ENCODE measurements around the gene ALOX12B.
"Not testable (repeated sequence)": the region's sequence is repeated elsewhere in the genome, so short reads cannot be mapped to it uniquely, and the experiment has no call there.

Gene ALOX12B

GRCh38 chr17:8079291-8080207, 8.0 kb downstream of the ALOX12B start:
- no peak overlapping the region for H3K9ac ChIP-seq (ENCODE audit: low read length)
- no peaks in the 10 kb centered on the region for H3K9me3 ChIP-seq (ENCODE audit: low read length)
- peaks cover 5% of the 10 kb centered on the region for H3K4me1 ChIP-seq (ENCODE audit: insufficient read depth, low read length)
- no peaks in the 10 kb centered on the region for H3K36me3 ChIP-seq (ENCODE audit: insufficient read depth, low read length)
- peak overlapping the region; percentile 42 to 55 for H3K4me3 ChIP-seq (ENCODE audit: low read depth in 1 of 2, low read length in 2 of 2)
- no peak overlapping the region for H3K27ac ChIP-seq (ENCODE audit: low read depth, low read length)
- H3K27me3 ChIP-seq (ENCODE audit: control insufficient read depth in 1 of 2, insufficient read depth in 2 of 2, low read length in 2 of 2): peaks cover 34 to 70% of the 10 kb centered on the region in 2 donors

GRCh38 chr17:8077939-8078338, 9.6 kb downstream of the ALOX12B start:
- H3K27me3 ChIP-seq (ENCODE audit: control insufficient read depth in 1 of 2, insufficient read depth in 2 of 2, low read length in 2 of 2): peaks cover 50 to 81% of the 10 kb centered on the region in 2 donors
- H3K4me1 ChIP-seq (ENCODE audit: insufficient read depth, low read length): peaks cover 16% of the 10 kb centered on the region
- not testable (repeated sequence) for H3K9me3 ChIP-seq (ENCODE audit: low read length); H3K9ac ChIP-seq (ENCODE audit: low read length); H3K4me3 ChIP-seq (ENCODE audit: low read depth in 1 of 2, low read length in 2 of 2); H3K27ac ChIP-seq (ENCODE audit: low read depth, low read length); H3K36me3 ChIP-seq (ENCODE audit: insufficient read depth, low read length)

DNA sequence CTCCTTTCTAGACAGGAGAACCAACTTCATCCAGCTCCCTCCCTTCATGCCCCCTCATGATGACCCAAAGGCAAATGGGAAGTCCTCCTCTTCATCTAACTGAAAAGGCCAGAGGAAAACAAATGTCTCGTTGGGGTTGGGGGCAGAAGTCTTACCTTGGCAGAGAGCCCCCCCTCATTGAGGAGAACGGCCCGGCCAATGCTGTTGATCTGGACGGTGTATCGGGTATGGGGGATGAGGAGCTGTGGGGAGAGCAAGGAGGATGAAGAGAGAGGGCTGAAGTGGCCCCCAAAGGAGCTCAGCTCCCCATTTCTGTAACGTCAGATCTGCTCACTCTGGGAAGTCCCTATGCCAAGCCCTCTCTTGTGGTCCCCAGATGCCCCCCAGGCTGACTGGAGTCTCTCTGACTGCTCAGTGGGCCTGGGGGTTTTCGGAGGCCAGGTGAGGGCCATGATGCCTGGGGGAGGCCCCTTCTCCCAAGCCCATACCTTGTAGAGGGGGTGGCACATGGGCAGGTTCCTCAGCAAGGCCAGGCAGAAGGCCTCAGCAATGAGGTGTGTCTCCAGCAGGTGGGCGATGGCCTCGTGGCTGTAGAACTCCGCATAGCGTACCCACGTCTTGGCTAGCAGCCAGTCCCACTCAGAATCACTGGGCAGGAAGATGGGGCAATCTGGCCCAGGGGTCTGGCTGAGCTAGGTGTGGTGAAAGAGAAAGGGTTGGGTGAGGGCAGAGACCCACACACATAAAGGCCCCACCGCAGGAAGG, 10.8 kb downstream of the ALOX12B start:
- H3K27me3 ChIP-seq (ENCODE audit: control insufficient read depth in 1 of 2, insufficient read depth in 2 of 2, low read length in 2 of 2): peaks cover 58 to 94% of the 10 kb centered on the region in 2 donors
- no peak overlapping the region for H3K4me3 ChIP-seq (ENCODE audit: low read depth in 1 of 2, low read length in 2 of 2)
- no peaks in the 10 kb centered on the region for H3K36me3 ChIP-seq (ENCODE audit: insufficient read depth, low read length)
- no peak overlapping the region for H3K9ac ChIP-seq (ENCODE audit: low read length)
- H3K27ac ChIP-seq (ENCODE audit: low read depth, low read length): no peak overlapping the region
- peaks cover 19% of the 10 kb centered on the region for H3K4me1 ChIP-seq (ENCODE audit: insufficient read depth, low read length)
- H3K9me3 ChIP-seq (ENCODE audit: low read length): no peaks in the 10 kb centered on the region

DNA sequence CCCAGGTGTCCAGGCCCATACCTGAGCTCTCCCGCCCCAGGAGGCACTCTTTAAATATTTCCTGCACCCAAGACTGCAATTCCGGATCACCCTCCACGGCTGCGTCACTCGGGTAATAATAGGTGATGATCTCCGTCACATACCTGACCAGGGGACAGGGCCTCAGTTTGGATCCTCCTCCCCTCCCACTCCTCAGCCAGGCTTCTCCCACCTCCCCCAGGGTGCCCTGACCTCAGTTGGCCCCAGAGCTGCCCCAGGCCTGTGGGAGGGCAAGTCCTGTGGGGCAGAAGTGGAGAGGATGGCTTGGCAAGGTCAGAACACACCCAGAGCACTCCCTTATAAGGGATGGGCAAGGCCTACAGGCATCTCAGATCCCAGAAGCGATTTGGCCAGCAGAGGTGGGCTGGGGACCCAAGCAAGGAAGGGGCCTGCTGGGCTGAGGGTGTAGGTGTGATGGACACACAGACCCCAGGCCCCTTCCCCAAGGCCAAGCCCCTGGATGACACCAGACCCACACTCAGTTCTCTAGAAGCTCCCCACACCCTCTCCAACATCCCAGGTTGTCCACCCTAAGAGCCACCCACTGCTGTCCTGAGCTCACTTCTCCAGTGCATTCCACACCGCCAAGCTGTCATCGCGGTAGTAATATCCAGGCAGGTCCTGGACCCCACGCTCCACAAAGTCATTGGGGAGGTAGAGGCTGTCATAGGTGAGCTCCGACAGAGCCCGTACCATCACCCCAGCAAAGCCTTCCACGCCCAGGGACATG, 11.8 kb downstream of the ALOX12B start:
- no peaks in the 10 kb centered on the region for H3K9me3 ChIP-seq (ENCODE audit: low read length)
- H3K27me3 ChIP-seq (ENCODE audit: control insufficient read depth in 1 of 2, insufficient read depth in 2 of 2, low read length in 2 of 2): peaks cover 59 to 91% of the 10 kb centered on the region in 2 donors
- H3K4me1 ChIP-seq (ENCODE audit: insufficient read depth, low read length): peaks cover 19% of the 10 kb centered on the region
- H3K27ac ChIP-seq (ENCODE audit: low read depth, low read length): no peak overlapping the region
- no peak overlapping the region for H3K4me3 ChIP-seq (ENCODE audit: low read depth in 1 of 2, low read length in 2 of 2)
- no peaks in the 10 kb centered on the region for H3K36me3 ChIP-seq (ENCODE audit: insufficient read depth, low read length)
- no peak overlapping the region for H3K9ac ChIP-seq (ENCODE audit: low read length)

GRCh38 chr17:8075081-8075480, 12.4 kb downstream of the ALOX12B start:
- Histone ChIP-seq H3K9ac (ENCODE audit: low read length) (no peak overlapping the region), H3K27me3 (ENCODE audit: control insufficient read depth in 1 of 2, insufficient read depth in 2 of 2, low read length in 2 of 2) (peaks cover 53 to 84% of the 10 kb centered on the region in 2 donors), H3K4me1 (ENCODE audit: insufficient read depth, low read length) (peaks cover 16% of the 10 kb centered on the region), H3K36me3 (ENCODE audit: insufficient read depth, low read length) (no peaks in the 10 kb centered on the region), H3K4me3 (ENCODE audit: low read depth in 1 of 2, low read length in 2 of 2) (no peak overlapping the region), H3K27ac (ENCODE audit: low read depth, low read length) (no peak overlapping the region), H3K9me3 (ENCODE audit: low read length) (no peaks in the 10 kb centered on the region)

- Histone ChIP-seq H3K9ac (ENCODE audit: low read length) (no peak overlapping the region), H3K27me3 (ENCODE audit: control insufficient read depth in 1 of 2, insufficient read depth in 2 of 2, low read length in 2 of 2) (peaks cover 53 to 81% of the 10 kb centered on the region in 2 donors), H3K27ac (ENCODE audit: low read depth, low read length) (no peak overlapping the region), H3K4me1 (ENCODE audit: insufficient read depth, low read length) (peaks cover 15% of the 10 kb centered on the region), H3K9me3 (ENCODE audit: low read length) (no peaks in the 10 kb centered on the region), H3K4me3 (ENCODE audit: low read depth in 1 of 2, low read length in 2 of 2) (no peak overlapping the region), H3K36me3 (ENCODE audit: insufficient read depth, low read length) (no peaks in the 10 kb centered on the region)
Measured at GRCh38 chr17:8074554-8074953, 13.0 kb downstream of the ALOX12B start.

DNA sequence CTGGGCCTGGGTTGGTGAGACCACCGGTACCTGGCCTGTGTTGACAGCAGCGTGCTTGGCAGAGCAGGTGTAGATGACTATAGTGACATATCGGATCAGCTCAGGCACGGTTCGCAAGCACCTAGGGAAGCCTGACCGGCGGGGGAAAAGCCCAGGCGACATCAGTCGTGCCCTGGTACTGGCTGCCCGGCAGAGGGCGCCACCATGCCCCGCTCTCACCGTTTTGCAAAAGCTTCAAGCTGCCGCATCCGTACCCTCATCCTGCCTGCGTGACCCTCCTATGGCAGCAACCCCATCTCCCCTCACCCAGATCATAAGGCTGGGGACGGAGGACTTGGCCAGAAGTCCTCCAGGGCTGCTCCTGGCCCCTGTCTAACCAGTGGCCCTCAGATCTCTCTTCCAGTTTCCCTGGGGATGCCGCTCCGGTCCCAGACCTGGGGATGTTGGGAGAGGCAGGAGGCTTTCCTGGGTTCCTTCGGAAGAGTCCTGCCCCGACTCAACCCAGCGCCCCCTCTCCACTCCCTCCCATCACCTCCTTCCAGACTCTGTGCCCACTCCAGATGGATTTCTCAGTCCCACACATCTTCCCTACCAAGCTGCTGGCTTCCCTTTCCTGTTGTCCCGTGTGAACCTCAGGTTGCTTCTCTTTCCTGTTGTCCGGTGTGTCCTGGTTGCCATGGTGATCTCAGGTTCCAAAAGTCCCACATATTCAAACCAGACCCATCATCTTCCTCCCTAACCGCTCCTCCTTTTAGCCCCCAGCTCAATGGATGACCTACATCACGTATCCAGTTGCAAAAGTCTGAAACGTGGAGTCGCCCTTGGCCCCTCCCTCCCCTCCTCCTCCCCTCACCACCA, 13.7 kb downstream of the ALOX12B start:
- Histone ChIP-seq H3K27me3 (ENCODE audit: control insufficient read depth in 1 of 2, insufficient read depth in 2 of 2, low read length in 2 of 2) (peaks cover 53 to 74% of the 10 kb centered on the region in 2 donors), H3K9me3 (ENCODE audit: low read length) (no peaks in the 10 kb centered on the region)

GRCh38 chr17:8072729-8073461, 14.6 kb downstream of the ALOX12B start:
- Histone ChIP-seq H3K9me3 (ENCODE audit: low read length) (no peaks in the 10 kb centered on the region), H3K36me3 (ENCODE audit: insufficient read depth, low read length) (no peaks in the 10 kb centered on the region), H3K4me3 (ENCODE audit: low read depth in 1 of 2, low read length in 2 of 2) (peak overlapping the region in 1 of 2 donors; percentile 20), H3K27me3 (ENCODE audit: control insufficient read depth in 1 of 2, insufficient read depth in 2 of 2, low read length in 2 of 2) (peaks cover 53 to 67% of the 10 kb centered on the region in 2 donors), H3K27ac (ENCODE audit: low read depth, low read length) (no peak overlapping the region), H3K9ac (ENCODE audit: low read length) (no peak overlapping the region), H3K4me1 (ENCODE audit: insufficient read depth, low read length) (peaks cover 15% of the 10 kb centered on the region)

More for the DNA sequence above, 13.7 kb downstream of the ALOX12B start:
- no peak overlapping the region for H3K4me3 ChIP-seq (ENCODE audit: low read depth in 1 of 2, low read length in 2 of 2)
- no peak overlapping the region for H3K27ac ChIP-seq (ENCODE audit: low read depth, low read length)
- H3K4me1 ChIP-seq (ENCODE audit: insufficient read depth, low read length): peaks cover 15% of the 10 kb centered on the region
- H3K9ac ChIP-seq (ENCODE audit: low read length): no peak overlapping the region
- H3K36me3 ChIP-seq (ENCODE audit: insufficient read depth, low read length): no peaks in the 10 kb centered on the region

DNA sequence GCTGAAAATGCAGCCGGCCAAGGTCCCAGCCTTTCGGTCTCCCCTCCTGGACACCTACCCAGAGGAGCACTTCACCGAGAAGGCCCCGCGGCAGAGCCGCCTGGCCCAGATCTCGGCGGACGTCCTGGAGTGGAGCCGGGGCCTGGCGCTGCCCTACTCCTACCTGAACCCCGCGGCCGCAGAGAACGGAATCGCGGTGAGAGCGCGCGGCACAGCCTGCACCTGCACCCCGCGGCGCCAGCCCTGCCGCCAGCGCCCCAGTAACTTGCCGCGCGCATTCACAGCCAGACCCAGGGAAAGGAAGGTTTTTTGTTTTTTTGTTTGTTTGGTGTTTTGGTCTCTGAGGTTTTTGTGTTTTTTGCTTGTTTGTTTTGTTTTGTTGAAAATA, 15.2 kb downstream of the ALOX12B start:
- H3K9ac ChIP-seq (ENCODE audit: low read length): no peak overlapping the region
- no peak overlapping the region for H3K27ac ChIP-seq (ENCODE audit: low read depth, low read length)
- H3K9me3 ChIP-seq (ENCODE audit: low read length): no peaks in the 10 kb centered on the region
- no peaks in the 10 kb centered on the region for H3K36me3 ChIP-seq (ENCODE audit: insufficient read depth, low read length)
- H3K27me3 ChIP-seq (ENCODE audit: control insufficient read depth in 1 of 2, insufficient read depth in 2 of 2, low read length in 2 of 2): peaks cover 51 to 63% of the 10 kb centered on the region in 2 donors
- H3K4me1 ChIP-seq (ENCODE audit: insufficient read depth, low read length): peaks cover 15% of the 10 kb centered on the region
- no peak overlapping the region for H3K4me3 ChIP-seq (ENCODE audit: low read depth in 1 of 2, low read length in 2 of 2)

DNA sequence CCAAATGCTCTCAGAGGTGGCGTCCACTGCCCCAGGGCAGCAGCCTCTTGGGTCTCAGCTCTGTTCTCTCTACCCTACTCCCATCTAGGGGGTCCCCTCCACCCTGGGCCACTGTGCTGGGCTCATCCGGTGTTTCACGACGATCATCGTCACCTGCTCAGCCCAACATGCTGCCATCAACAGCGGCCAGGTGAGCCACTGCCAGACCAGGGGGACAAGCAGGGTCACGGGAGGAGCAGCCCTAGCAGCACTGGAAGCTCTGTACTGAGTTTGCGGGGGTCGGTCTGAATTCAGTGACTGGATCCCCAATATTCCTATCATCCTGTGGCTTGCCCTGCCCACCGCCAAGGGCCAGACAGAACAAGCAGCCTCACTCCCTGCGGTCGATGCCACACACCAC, 16.0 kb downstream of the ALOX12B start:
- peaks cover 43 to 55% of the 10 kb centered on the region in 2 donors for H3K27me3 ChIP-seq (ENCODE audit: control insufficient read depth in 1 of 2, insufficient read depth in 2 of 2, low read length in 2 of 2)
- H3K36me3 ChIP-seq (ENCODE audit: insufficient read depth, low read length): no peaks in the 10 kb centered on the region
- H3K4me3 ChIP-seq (ENCODE audit: low read depth in 1 of 2, low read length in 2 of 2): no peak overlapping the region
- no peaks in the 10 kb centered on the region for H3K9me3 ChIP-seq (ENCODE audit: low read length)
- H3K9ac ChIP-seq (ENCODE audit: low read length): no peak overlapping the region
- H3K27ac ChIP-seq (ENCODE audit: low read depth, low read length): no peak overlapping the region
- H3K4me1 ChIP-seq (ENCODE audit: insufficient read depth, low read length): peaks cover 15% of the 10 kb centered on the region

Data from muscle layer of colon (tissue), 2 donors.